ENCODE results near the gene PGGT1B. TPM values are rescaled to one million over a fixed set of nuclear protein-coding genes. Genes with fewer than 3 reads are reported as not detected.
"Not testable (repeated sequence)": the region's sequence is repeated elsewhere in the genome, so short reads cannot be mapped to it uniquely, and the experiment has no call there.

The PGGT1B gene
- total and polyA plus RNA-seq, 7 donors: 5.4 to 18.3 (median 11.4) TPM

DNA sequence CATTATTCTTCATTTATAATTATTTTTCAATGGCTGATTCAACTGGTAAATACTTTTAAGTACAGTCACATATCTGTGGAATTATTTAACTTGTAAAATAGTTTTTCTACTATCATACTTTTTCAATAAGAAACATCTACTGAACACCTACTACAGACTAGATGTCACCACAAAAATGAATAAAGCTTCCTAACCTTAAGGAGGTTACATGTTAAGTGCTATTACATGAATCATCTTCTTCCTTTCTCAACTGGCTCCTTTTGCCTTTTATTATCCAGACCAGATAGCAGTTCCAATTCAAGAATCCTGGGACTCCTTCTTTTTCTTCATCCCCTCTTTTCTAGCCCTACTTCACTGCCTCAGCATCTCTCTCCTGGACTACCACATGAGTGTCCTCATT, 4.7 kb downstream of the PGGT1B start:
- Histone ChIP-seq H3K27ac (no peak overlapping the region), H3K27me3 (no peaks in the 10 kb centered on the region), H3K4me3 (no peak overlapping the region), H3K9me3 (no peaks in the 10 kb centered on the region), H3K36me3 (no peaks in the 10 kb centered on the region), H3K4me1 (peaks cover 0 to 34% (median 19%) of the 10 kb centered on the region in 4 donors)
- intact Hi-C loops (cut with DNase I): no loop called here
- no peak for TF ChIP-seq POLR2A (IDR thresholded peaks at IDR 0.05)
- TF ChIP-seq, protein P1, sequence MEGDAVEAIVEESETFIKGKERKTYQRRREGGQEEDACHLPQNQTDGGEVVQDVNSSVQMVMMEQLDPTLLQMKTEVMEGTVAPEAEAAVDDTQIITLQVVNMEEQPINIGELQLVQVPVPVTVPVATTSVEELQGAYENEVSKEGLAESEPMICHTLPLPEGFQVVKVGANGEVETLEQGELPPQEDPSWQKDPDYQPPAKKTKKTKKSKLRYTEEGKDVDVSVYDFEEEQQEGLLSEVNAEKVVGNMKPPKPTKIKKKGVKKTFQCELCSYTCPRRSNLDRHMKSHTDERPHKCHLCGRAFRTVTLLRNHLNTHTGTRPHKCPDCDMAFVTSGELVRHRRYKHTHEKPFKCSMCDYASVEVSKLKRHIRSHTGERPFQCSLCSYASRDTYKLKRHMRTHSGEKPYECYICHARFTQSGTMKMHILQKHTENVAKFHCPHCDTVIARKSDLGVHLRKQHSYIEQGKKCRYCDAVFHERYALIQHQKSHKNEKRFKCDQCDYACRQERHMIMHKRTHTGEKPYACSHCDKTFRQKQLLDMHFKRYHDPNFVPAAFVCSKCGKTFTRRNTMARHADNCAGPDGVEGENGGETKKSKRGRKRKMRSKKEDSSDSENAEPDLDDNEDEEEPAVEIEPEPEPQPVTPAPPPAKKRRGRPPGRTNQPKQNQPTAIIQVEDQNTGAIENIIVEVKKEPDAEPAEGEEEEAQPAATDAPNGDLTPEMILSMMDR (IDR thresholded peaks at IDR 0.05): no peak
- TF ChIP-seq POLR2AphosphoS5 (IDR thresholded peaks at IDR 0.05): no peak
- TF ChIP-seq EP300 (IDR thresholded peaks at IDR 0.05): no peak
- no peak for DNase-seq

DNA sequence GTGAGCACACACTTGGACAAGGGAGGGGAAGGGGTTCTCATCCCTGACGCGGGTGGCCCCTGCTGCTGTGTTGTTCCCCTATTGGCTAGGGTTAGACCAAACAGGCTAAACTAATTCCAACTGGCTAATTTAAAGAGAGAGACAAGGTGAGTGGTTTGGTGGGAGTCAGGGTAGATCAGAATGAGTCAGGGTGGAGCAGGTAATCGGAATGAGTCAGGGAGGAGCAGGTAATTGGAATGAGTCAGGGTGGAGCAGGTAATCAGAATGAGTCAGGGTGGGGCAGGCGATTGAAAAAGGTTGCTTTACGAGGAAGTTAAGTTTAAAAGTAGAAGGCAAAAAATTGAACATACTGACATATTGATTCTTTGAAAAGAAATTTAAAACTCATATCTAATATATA, 13.3 kb downstream of the PGGT1B start:
- DNase-seq, H3K36me3 ChIP-seq, H3K9me3 ChIP-seq, H3K27ac ChIP-seq, H3K4me3 ChIP-seq, H3K27me3 ChIP-seq: not testable (repeated sequence)
- peaks cover 0 to 13% (median 0%) of the 10 kb centered on the region in 4 donors for H3K4me1 ChIP-seq
- intact Hi-C loops (cut with DNase I): loop anchor here (5.0 kb wide), 1 partner anchor 152 kb away; no protein-coding TSS in a partner anchor
- WGBS, 2 donors: 48 to 63% methylated on average over 5 of the region's 5 CpGs

DNA sequence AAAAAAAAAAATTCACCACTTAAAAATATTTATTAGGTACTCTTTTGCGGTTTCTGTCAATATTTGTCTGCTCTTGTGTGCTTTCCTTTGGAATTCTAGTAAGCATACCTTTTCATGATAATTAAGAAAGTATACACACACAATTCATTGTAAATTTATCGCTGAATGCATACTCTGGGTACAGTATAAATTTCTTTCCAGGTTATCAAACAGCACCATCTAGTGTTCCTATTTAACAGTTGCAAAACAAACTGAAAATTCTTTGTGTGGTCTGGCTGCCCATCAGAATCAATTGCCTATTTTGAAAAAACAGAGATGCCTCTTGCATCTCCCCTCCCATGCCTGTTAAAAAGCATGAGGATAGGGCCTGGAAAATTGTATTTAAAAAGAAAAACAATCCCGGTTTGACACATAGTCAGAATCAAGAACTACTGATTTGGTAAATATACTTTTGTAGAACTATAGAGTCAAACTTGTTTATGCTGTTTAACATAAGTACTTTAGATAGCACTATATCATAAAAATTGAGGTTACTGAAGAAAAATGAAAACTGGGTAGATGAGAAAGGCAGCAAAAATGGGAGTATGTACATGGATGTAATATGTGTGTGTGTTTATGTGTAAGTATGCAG, 16.2 kb downstream of the PGGT1B start:
- intact Hi-C loops (cut with DNase I): loop anchor here (5.0 kb wide), 1 partner anchor 149 kb away; no protein-coding TSS in a partner anchor
- no peak overlapping the region for H3K4me3 ChIP-seq
- TF ChIP-seq POLR2AphosphoS5 (IDR thresholded peaks at IDR 0.05) (no peak), EP300 (IDR thresholded peaks at IDR 0.05) (no peak), POLR2A (IDR thresholded peaks at IDR 0.05) (no peak)
- TF ChIP-seq, protein P1 (IDR thresholded peaks at IDR 0.05): peak; percentile 18 to 66 (median 44)
- no peak overlapping the region for H3K27ac ChIP-seq
- 11 to 39% methylated on average over 3 of the region's 3 CpGs for WGBS, 2 donors
- H3K9me3 ChIP-seq: no peaks in the 10 kb centered on the region
- no peak for DNase-seq
- no peaks in the 10 kb centered on the region for H3K27me3 ChIP-seq
- H3K4me1 ChIP-seq: peaks cover 0 to 16% (median 3%) of the 10 kb centered on the region in 4 donors
- peaks cover 0 to 2% (median 0%) of the 10 kb centered on the region in 4 donors for H3K36me3 ChIP-seq

DNA sequence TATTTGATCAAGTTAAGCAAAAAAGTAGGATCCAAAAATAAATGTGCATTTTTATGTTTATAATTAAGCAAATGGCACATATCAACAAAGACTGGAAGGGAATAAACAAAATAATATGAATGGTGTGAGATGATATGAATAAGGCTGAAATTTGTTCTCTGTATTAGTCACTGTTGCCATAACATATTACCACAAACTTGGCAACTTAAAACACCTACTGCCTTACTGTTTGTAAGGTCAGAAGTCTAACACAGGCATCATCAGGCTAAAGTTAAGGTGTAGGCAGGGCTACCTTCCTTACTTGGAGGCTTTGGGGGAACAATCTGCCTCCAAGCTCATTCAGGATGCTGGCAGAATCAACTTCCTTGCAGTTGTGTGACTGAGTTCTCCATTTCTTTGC, 19.3 kb downstream of the PGGT1B start:
- intact Hi-C loops (cut with DNase I): no loop called here
- peaks cover 5 to 32% (median 11%) of the 10 kb centered on the region in 4 donors for H3K36me3 ChIP-seq
- DNase-seq: no peak

DNA sequence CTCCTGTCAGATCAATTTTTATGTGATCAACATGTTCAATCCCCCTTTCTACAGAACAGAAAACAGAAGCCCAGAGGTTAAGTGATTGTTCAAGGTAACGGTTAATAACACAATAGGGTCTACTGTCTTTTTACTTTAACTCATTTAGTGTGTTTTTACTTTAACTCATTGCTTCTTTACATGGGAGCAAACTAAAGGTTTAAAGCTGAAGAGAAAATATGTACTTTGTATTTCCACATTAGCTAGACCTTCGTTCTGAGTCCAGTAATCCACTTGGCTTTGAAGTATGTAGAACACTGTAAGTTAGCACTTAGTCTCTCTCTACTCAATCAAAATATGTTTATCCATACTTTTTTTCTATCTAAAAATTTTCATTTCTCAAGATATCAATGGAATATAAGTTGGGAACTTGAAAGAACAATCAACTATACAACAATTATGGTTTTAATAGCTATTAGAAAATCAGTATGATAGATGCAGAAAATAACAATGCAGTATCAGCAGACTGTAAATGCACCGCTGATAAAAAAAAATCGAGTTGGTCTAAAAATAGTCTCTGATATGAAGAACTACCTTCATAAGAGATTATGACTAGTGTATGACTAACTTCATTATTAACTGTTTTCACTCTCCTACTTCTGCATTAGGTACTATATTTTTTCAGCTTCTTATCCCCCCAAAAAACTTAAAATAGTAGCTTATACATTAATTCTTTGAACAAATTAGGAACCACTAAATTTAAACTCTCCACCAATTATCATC, 20.6 kb downstream of the PGGT1B start:
- intact Hi-C loops (cut with DNase I): no loop called here
- H3K9me3 ChIP-seq: no peaks in the 10 kb centered on the region
- H3K36me3 ChIP-seq: peaks cover 5 to 39% (median 11%) of the 10 kb centered on the region in 4 donors
- no peak overlapping the region for H3K4me3 ChIP-seq
- TF ChIP-seq EP300 (IDR thresholded peaks at IDR 0.05): no peak
- TF ChIP-seq, protein P1 (IDR thresholded peaks at IDR 0.05): no peak
- TF ChIP-seq POLR2A (IDR thresholded peaks at IDR 0.05): no peak
- TF ChIP-seq POLR2AphosphoS5 (IDR thresholded peaks at IDR 0.05): no peak
- no peak for DNase-seq
- WGBS, 2 donors: 80 to 89% methylated on average over 4 of the region's 4 CpGs
- no peaks in the 10 kb centered on the region for H3K27me3 ChIP-seq
- H3K27ac ChIP-seq: no peak overlapping the region
- H3K4me1 ChIP-seq: peaks cover 0 to 10% (median 3%) of the 10 kb centered on the region in 4 donors

More for the DNA sequence above, 19.3 kb downstream of the PGGT1B start:
- TF ChIP-seq POLR2A (IDR thresholded peaks at IDR 0.05) (no peak), POLR2AphosphoS5 (IDR thresholded peaks at IDR 0.05) (no peak)
- TF ChIP-seq, protein P1 (IDR thresholded peaks at IDR 0.05): no peak
- no peak overlapping the region for H3K4me3 ChIP-seq
- no peaks in the 10 kb centered on the region for H3K27me3 ChIP-seq
- no peaks in the 10 kb centered on the region for H3K9me3 ChIP-seq
- H3K27ac ChIP-seq: no peak overlapping the region
- peaks cover 0 to 10% (median 3%) of the 10 kb centered on the region in 4 donors for H3K4me1 ChIP-seq

All from sigmoid colon (tissue), 7 donors.